ENCODE results near the gene SLC51B.
"Not testable (repeated sequence)": the region's sequence is repeated elsewhere in the genome, so short reads cannot be mapped to it uniquely, and the experiment has no call there.

The SLC51B gene

GRCh38 chr15:65041787-65042186 is 3.4 kb upstream of the SLC51B start:
- no peak for DNase-seq (ENCODE audit: low read depth in 3 of 3)

- DNase-seq (ENCODE audit: low read depth in 3 of 3): no peak
Measured at GRCh38 chr15:65042776-65043327, 2.3 kb upstream of the SLC51B start.

- DNase-seq (ENCODE audit: low read depth in 3 of 3): not testable (repeated sequence)
Measured at GRCh38 chr15:65044218-65044617, 969 bp upstream of the SLC51B start.

- DNase-seq (ENCODE audit: low read depth in 3 of 3): no peak
Measured at GRCh38 chr15:65048241-65048640, 3.1 kb downstream of the SLC51B start.

- peak; percentile 83 to 85 (median 85) for DNase-seq (ENCODE audit: low read depth in 3 of 3)
Measured at GRCh38 chr15:65049418-65049840, 4.2 kb downstream of the SLC51B start.

GRCh38 chr15:65050270-65050669 is 5.1 kb downstream of the SLC51B start:
- no peak for DNase-seq (ENCODE audit: low read depth in 3 of 3)

GRCh38 chr15:65051266-65051665 is 6.1 kb downstream of the SLC51B start:
- no peak for DNase-seq (ENCODE audit: low read depth in 3 of 3)

GRCh38 chr15:65052956-65053355 is 7.8 kb downstream of the SLC51B start:
- no peak for DNase-seq (ENCODE audit: low read depth in 3 of 3)

- peak in 1 of 3 donors; percentile 52 for DNase-seq (ENCODE audit: low read depth in 3 of 3)
Measured at GRCh38 chr15:65054333-65055200, 9.4 kb downstream of the SLC51B start.

GRCh38 chr15:65055201-65055870 is 10.1 kb downstream of the SLC51B start:
- no peak for DNase-seq (ENCODE audit: low read depth in 3 of 3)

- DNase-seq (ENCODE audit: low read depth in 3 of 3): no peak
Measured at GRCh38 chr15:65056106-65056505, 10.9 kb downstream of the SLC51B start.

GRCh38 chr15:65056868-65057548 is 11.8 kb downstream of the SLC51B start:
- DNase-seq (ENCODE audit: low read depth in 3 of 3): no peak

GRCh38 chr15:65057549-65057940 is 12.4 kb downstream of the SLC51B start:
- no peak for DNase-seq (ENCODE audit: low read depth in 3 of 3)

- DNase-seq (ENCODE audit: low read depth in 3 of 3): no peak
Measured at GRCh38 chr15:65058394-65059368, 13.5 kb downstream of the SLC51B start.

GRCh38 chr15:65059369-65059750 is 14.2 kb downstream of the SLC51B start:
- DNase-seq (ENCODE audit: low read depth in 3 of 3): no peak

GRCh38 chr15:65059931-65060596 is 14.9 kb downstream of the SLC51B start:
- no peak for DNase-seq (ENCODE audit: low read depth in 3 of 3)

GRCh38 chr15:65060641-65061397 is 15.6 kb downstream of the SLC51B start:
- DNase-seq (ENCODE audit: low read depth in 3 of 3): no peak

GRCh38 chr15:65062061-65062460 is 16.9 kb downstream of the SLC51B start:
- no peak for DNase-seq (ENCODE audit: low read depth in 3 of 3)

- no peak for DNase-seq (ENCODE audit: low read depth in 3 of 3)
Measured at GRCh38 chr15:65062726-65063125, 17.5 kb downstream of the SLC51B start.

Data from stimulated activated CD4-positive, alpha-beta T cell treated with anti-CD3 and anti-CD28 coated beads, TNF-alpha, amount 100 ng/mL, for 48 hours (primary cell).